Ishikawa (cell line): Measurements from ENCODE around the gene PLD1.

Source experiments
- CEBPB ChIP-seq: IDR thresholded peaks from 2 replicates; pipeline ENCODE4 v1.6.1; 2012
- CREB1 ChIP-seq: IDR thresholded peaks from 2 replicates; pipeline ENCODE4 v1.6.1; 2012; ENCODE audit warnings: low read depth
- EGR1 ChIP-seq: IDR thresholded peaks from 2 replicates; pipeline ENCODE4 v1.6.1; 2012
- EP300 ChIP-seq: IDR thresholded peaks from 2 replicates; pipeline ENCODE4 v1.6.1; 2012; ENCODE audit warnings: borderline replicate concordance
- FOXM1 ChIP-seq: IDR thresholded peaks from 2 replicates; pipeline ENCODE4 v1.6.1; 2012; ENCODE audit warnings: low read depth, borderline replicate concordance
- MAX ChIP-seq: IDR thresholded peaks from 2 replicates; pipeline ENCODE4 v1.6.1; 2012
- NFIC ChIP-seq: IDR thresholded peaks from 2 replicates; pipeline ENCODE4 v1.6.1; 2012
- RAD21 ChIP-seq: IDR thresholded peaks from 2 replicates; pipeline ENCODE4 v1.6.1; 2012; ENCODE audit warnings: low read depth
- REST ChIP-seq: IDR thresholded peaks from 2 replicates; pipeline ENCODE4 v1.6.1; 2012; ENCODE audit warnings: low read depth, mild to moderate bottlenecking
- TAF1 ChIP-seq: IDR thresholded peaks from 2 replicates; pipeline ENCODE4 v1.6.1; 2012; ENCODE audit warnings: low read depth, mild to moderate bottlenecking
- TCF12 ChIP-seq: IDR thresholded peaks from 2 replicates; pipeline ENCODE4 v1.6.1; 2012; ENCODE audit warnings: low read depth
- TEAD4 ChIP-seq: IDR thresholded peaks from 2 replicates; pipeline ENCODE4 v1.6.1; 2012
- USF1 ChIP-seq: IDR thresholded peaks from 2 replicates; pipeline ENCODE4 v1.6.1; 2012
- YY1 ChIP-seq: IDR thresholded peaks from 2 replicates; pipeline ENCODE4 v1.6.1; 2012; ENCODE audit warnings: low read depth
- ZBTB7A ChIP-seq: IDR thresholded peaks from 2 replicates; pipeline ENCODE4 v1.6.1; 2012; ENCODE audit warnings: low read depth

Gene PLD1

GRCh38 chr3:171755015-171755589 is 55.2 kb downstream of the PLD1 start:
- TF ChIP-seq RAD21 (no peak), NFIC (no peak)

- TF ChIP-seq EP300: no peak
- TF ChIP-seq TEAD4: no peak
- TF ChIP-seq ZBTB7A: no peak
- TF ChIP-seq MAX: no peak
- no peak for TF ChIP-seq CREB1
- no peak for TF ChIP-seq EGR1
- TF ChIP-seq FOXM1: no peak
- TF ChIP-seq RAD21: no peak
- TF ChIP-seq USF1: no peak
- no peak for TF ChIP-seq TAF1
- TF ChIP-seq NFIC: no peak
- no peak for TF ChIP-seq REST
- TF ChIP-seq TCF12: no peak
- no peak for TF ChIP-seq YY1
- TF ChIP-seq CEBPB: no peak
Observed at GRCh38 chr3:171753665-171754408, 56.4 kb downstream of the PLD1 start.

- TF ChIP-seq NFIC: no peak
- TF ChIP-seq TCF12: no peak
- no peak for TF ChIP-seq TAF1
- no peak for TF ChIP-seq REST
- TF ChIP-seq YY1: no peak
- no peak for TF ChIP-seq MAX
- no peak for TF ChIP-seq CEBPB
- TF ChIP-seq EP300: no peak
- no peak for TF ChIP-seq EGR1
- TF ChIP-seq USF1: no peak
- no peak for TF ChIP-seq ZBTB7A
Observed at GRCh38 chr3:171753025-171753472, 57.2 kb downstream of the PLD1 start.

GRCh38 chr3:171752329-171752728 is 58.0 kb downstream of the PLD1 start:
- no peak for TF ChIP-seq CREB1
- no peak for TF ChIP-seq RAD21
- TF ChIP-seq FOXM1: no peak
- no peak for TF ChIP-seq CEBPB

GRCh38 chr3:171749124-171749523 is 61.2 kb downstream of the PLD1 start:
- no peak for TF ChIP-seq EP300

GRCh38 chr3:171748064-171748924 is 62.0 kb downstream of the PLD1 start:
- TF ChIP-seq USF1: no peak
- no peak for TF ChIP-seq CEBPB
- no peak for TF ChIP-seq CREB1
